NCI-H226 (cell line): Measurements from ENCODE around the gene CEP164.

Experiments used
- DNase-seq: peaks from one replicate; pipeline ENCODE4 v3.0.0-alpha.2; 2015

The CEP164 gene

DNA sequence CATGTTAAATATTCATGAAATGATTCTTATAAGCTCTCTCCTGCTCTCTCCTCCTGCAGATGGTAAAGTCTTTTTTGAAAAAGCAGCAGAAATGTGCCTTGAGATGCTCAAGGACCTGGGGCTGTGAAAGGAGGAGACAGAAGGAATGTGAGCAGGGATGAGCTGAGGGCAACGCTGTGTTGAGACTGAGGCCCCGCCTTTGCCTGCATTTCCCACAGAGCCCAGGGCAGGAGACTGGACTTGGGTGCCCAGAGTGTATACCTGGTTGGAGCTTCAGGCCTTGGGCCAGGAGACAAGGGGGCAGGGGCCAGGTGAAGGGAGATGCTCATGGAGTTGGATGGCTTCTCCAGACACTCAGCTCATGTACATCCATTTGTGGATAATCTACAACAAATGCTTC lies 39.2 kb downstream of the CEP164 start:
- DNase-seq: no peak

DNA sequence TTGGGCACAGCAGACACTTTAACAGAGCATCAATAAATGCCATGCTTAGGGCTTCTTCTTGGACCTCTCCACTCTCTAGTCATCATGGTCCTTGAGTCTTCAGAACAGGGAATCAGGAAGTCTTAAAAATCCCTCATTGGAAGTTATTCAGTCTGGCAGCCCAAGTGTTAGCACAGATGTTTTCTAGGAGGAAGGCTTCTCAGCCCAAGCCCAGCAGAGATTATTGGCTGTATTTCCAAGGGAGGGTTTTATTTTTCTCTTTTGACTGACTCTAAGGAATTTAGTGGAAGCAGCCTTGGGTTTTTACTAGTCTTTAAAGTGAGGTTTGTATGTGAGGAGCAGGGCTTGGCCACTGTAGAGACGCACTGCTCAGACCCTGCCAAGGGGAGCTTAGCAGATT lies 41.9 kb downstream of the CEP164 start:
- DNase-seq: no peak

DNA sequence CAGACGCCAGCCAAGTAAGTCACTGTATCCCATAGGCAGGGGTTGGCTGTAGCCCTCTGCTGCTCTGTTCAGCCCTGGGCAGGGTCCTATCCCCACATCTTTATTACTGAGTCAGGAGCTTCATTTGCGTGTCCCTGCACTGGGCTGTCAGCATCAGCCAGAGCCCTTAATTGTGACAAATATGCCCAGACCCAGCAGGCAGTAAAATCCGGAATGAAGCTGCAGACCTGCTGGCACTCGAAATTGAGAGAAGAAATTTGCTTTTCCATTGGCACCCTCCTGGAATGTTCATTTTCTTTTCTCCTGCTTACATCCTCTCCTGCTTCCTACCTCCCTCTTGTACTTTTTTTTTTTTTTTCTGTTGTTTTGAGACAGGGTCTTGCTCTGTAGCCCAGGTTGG lies 43.8 kb downstream of the CEP164 start:
- DNase-seq: no peak

DNA sequence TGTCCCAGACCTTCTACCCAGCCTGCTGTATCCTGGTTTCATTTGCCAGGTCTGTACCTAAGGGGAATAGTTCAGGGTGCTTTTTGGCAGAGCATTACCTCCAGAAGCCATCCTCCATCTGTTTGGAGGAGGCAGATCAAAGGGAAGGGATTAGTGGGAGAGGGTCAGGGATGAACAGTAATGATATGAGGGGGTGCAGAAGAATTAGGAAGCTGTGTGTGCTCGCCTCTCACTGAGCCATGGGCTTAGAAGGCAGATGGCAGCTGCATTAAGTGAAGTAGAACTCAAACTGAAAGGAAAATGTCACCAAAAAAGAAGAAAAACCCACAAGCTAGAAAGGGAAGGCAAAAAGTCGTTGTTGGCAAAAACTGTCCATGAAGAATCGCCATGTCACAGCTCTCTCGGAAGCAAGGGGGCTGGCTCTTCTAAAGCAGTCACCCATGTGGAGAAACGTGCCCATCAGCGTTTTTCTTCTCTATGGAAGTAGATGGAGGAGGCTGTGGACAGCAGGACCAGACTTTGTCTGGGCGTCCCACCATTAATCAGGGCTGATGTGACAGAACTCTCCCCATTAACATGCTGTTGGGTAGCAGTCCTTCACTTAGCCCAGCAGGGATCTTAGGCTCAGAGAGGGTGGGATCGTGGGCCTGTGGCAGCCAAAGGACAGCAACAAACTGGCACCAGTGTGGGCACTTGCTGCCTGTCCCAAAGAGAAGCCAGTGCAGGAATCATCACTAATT lies 46.8 kb downstream of the CEP164 start:
- DNase-seq: no peak

DNA sequence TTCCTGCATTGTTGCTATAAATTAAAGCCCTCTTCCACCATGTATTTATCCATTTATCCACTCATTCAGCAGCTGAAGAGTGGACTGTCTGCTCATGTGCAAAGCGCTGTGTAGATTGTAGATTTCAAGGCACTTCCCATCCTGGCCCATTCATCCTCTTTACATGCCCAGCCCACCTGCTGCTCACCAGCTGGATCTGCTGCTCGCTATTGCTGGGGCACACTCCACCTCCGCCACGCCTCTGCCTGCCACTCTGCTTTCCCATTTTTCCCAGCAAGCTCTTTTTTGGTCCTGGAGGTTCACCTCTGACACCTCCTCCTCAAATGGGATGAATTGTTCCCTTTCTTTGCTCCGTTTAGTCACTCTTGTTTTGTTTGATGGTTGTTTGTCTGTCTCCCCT lies 48.3 kb downstream of the CEP164 start:
- DNase-seq: no peak

DNA sequence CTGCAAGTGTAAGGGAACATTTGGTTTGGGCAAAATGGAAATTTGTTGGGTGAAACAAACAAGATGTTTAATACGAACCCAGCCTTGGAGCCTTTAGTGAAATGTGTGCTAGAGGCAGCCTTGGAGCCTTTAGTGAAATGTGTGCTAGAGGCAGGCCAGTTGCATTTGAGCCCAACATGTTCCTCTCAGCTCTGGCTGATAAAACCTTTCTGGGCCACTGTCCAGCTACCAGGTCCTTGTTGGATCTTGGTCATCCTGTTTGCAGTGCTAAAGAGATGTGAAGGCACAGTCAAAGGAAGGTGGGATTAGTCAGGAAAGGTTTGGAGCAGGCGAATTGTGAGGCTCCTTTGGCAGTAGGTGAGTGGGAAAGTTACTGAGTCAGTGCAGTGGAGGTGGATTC lies 48.9 kb downstream of the CEP164 start:
- no peak for DNase-seq

DNA sequence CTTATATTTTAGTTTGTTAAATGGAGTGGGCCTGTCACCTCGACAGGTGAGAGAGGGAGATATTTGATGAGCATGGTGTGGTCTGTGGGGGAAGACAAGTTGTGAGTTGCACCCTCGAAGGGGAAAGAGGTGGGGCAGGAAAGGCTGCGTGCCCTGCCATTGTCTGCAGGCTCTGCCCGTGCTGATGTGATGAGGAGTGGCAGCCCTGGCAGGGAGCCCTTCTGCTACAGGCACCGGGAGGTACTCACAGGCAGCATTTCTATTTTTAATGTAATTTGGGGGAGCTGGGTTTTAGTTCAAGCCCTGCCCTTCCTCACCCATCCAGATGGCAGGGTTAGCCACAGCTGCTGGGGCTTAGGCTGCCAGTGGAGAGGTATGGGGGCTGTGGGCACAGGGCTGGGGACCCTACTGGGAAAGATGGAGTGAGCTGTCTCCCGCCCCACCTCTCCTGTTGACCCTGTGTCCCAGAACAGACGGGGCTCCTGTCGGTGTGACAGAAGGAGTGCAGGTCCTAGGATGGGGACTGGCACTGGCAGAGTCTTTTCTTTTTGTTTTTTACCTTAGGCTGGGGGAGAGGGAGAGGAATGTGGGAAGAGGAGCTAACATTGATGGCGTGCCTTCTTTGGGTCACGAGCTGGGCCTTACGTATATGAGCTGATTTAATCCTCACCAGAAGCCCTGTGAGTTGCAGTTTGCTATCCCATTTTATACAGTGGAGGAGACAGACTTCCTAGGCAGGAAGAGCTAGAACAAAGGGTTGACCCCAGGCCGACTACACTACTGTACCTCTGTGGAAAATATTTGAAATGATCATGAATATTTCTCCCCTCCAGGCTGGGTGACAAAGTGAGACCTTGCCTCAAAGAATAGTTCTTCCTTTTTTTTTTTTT lies 51.6 kb downstream of the CEP164 start:
- DNase-seq: no peak

DNA sequence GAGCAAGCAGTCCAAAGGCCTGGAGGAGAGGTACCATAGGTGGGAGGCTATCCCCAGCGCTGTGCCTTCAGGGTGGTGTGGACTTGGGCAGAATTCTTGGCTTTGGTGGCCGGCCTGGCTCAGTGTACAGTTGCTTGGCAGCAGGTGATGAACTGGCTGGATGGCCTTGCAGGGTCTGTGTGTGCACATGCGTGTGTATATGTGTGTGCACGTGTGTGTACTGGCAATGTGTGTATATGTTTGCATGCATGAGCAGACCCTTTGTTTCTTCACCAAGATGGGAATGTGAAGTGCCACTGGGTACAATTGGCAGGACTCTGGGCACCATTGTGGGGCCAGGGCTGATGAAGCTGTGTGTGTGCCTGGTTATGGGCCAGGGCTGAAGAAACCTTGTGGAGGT lies 53.0 kb downstream of the CEP164 start:
- DNase-seq: no peak

DNA sequence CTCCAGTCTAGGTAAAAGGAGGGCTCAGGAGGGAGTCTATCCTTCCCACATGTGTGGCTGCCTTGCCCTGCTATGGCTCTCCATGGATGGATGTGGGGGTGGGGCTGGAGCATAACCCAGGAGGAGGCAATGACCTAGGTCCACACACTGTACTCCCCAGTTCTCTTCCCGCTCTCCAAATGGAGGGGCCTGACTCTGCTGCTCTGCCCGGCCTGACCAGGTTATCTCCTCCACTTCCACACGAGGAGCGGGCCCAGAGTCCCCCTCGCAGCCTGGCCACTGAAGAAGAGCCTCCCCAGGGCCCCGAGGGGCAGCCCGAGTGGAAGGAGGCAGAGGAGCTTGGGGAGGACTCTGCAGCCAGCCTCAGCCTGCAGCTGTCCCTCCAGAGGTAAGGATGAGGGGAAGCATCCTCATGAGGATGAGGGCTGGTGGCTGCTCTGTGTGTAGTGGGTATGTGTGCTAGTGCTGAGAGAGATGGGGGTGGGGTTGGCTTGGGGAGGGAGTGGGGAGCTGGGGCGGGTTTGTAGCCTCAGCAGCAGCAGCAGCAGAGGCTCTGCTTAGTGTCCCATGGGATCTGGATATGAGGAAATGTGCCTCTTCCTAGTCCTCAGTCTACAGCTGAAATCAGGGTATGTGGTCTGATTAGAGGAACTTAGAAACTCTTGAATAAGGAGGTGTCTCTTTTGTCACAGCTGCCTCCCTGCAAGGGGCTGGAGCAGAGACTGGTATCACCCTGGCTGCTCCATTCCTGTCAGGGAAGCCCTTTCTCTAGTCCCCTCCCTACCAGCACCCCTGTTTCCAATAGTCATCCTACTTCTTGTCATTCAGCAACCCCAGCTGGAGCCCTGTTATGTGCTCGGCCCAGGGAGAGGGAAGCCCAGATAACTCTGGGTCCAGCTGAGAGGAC lies 54.1 kb downstream of the CEP164 start:
- no peak for DNase-seq

DNA sequence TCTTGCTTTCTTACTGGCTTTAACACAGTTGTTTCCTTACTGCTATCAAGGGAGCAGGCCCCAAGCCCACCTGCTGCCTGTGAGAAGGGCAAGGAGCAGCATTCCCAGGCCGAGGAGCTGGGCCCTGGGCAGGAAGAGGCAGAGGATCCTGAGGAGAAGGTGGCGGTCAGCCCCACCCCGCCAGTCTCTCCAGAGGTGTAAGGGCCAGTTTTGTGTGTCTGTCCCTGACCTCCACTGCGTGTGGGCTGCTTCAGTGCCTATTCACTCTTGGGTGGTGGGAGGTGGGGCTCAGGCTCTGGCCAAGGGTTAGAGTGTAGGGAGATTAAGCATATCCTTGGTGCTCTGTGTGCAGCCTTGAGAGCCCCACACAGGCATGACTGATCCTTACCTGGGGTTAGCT lies 55.1 kb downstream of the CEP164 start:
- DNase-seq: no peak

DNA sequence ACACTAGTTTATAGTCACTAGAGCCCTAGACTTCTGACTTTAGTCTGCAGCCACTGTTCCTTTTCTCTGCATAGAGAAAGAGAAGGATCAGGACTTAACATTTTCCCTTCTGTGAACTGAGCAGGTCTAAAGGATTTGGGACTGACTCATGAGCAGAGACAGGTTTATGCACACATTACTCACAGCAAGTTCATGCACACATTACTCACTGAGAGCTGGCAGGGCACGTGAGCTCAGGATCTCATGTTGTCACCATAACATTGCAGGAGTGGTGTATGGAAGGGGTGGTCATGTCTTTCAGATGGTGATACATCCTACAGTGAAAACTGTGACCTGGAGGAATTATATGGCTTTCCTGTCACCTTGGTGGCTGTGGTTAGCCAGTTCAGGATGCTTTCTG lies 56.4 kb downstream of the CEP164 start:
- DNase-seq: peak; percentile 31

DNA sequence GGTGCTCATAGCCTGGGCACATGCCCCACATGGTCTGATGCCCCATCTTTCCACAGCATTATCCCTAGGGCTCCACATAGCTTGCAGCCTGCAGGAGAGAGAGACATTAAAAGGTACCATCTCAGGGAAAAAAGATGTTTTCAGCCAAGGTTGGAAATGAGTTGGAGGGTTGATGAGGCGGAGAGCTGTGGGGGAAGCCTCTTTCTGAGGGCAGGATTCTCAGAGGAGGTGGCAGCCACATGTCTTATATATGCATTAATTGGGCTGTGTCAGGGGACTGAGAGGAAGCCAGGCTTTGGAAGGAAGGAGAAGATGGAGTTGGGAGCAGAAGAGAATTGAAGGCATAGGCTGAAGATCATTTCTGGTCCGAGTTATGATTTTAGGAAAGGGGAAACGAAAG lies 57.8 kb downstream of the CEP164 start:
- DNase-seq: no peak

DNA sequence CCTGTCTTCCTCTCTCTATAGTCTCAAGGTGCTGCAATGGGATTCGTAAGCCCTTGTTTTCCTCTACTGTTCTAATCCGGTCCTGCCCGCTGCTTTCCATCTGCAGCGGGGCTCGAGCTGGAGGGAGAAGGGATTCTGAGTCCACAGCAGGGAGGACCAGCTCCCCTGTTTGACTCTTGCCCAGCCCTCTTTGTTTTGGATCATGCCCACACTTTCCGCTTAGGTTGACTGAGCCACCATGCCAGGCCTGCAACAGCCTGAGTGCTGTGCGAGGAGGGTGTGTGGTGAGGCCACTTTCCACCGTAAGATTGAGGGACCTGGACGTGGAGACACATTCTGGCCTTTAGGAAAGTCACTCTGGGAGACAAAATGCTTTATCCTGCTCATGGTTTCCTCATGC lies 58.3 kb downstream of the CEP164 start:
- DNase-seq: no peak

DNA sequence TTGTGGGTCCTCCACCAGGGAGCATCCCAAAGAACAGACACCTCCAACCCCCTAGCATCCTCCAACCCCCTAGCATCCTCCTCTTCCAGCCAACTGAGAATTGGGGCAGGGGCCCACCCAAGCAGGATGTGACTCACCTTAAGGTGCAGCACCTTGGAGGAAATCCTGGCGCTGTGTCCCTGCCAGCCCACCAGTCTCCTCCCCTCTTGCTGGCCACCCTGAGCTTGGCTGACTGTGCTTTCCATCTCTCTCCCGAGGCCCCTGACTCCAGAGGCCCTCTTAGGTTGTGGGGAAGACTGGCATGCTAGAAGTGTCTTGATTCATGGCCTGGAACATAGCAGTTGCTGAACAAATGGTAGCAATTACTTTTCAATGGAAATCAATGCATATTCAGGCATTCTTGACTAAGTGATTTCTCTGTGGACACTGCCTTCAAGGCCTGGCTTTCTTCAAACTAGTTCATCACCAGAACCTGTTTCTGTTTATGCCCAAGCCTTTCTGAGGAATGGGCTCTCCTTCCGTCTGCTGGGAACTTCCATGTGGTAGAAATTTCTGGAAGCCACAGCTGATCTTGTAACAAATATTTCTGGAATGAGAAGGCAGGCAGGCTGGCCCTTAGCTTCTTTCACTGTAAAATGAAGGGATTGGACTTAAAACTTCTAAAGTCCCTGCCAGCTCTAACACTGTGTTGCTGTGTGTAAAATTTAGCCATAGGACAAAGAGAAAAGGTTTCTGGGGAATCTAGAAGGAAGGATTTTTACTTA lies 60.5 kb downstream of the CEP164 start:
- no peak for DNase-seq

DNA sequence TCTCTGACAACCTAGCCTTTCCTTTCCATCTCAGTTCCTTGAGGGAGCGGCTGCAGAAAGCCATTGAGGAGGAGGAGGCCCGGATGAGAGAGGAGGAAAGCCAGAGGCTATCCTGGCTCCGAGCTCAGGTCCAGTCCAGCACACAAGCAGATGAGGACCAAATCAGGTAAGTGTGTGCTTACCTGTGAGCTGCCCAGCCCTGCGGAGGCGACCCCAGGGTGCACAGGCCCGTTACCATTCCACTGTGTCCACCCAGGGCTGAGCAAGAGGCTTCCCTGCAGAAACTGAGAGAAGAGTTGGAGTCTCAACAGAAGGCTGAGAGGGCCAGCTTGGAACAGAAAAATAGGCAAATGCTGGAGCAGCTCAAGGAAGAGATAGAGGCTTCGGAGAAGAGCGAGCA lies 63.1 kb downstream of the CEP164 start:
- DNase-seq: no peak

DNA sequence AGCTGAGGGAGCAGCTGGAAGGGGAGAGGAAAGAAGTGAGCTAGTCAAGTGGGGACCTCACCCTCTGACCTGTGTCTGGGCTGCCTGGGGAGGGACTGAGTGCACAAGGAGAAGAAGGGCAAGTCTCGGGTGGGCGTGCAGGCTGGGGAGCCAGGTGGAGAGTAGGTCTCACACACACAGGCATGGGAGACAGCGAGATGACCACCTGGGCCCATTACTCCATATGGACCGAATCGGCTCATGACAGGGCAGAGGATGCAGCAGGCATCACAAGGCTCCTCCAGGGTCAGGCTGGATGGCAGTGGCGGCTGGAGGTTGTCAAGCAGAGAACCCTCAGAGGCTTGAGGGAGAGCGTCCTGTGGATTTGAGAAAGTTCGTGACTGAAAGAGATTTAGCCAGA lies 63.5 kb downstream of the CEP164 start:
- DNase-seq: no peak

DNA sequence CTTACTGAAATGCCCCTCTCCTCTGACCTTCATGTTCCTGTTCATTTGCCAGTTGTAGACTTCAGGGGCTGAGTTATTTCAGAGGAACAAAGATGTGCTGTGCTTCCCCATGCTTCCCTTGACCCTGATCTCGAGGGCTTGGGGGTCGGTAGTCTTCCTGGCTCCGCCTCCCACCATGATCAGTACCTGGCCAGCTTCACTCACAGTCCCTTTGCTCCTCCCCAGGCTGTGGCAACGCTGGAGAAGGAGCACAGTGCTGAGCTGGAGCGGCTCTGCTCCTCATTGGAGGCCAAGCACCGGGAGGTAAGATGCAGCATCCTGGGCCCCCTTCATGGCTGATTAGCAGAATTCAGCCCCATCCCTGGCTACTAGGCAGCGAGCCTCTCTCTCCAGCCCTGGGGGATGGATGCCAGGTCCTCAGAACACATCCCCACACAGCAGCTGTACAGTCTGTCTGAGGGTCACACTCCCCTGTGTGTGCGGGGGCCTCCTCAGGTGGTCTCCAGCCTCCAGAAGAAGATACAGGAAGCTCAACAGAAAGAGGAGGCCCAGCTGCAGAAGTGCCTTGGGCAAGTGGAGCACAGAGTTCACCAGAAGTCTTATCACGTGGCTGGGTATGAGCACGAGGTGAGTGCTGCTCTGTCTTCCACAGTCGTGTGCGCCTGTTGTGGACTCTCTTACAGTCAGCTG lies 64.5 kb downstream of the CEP164 start:
- DNase-seq: no peak

DNA sequence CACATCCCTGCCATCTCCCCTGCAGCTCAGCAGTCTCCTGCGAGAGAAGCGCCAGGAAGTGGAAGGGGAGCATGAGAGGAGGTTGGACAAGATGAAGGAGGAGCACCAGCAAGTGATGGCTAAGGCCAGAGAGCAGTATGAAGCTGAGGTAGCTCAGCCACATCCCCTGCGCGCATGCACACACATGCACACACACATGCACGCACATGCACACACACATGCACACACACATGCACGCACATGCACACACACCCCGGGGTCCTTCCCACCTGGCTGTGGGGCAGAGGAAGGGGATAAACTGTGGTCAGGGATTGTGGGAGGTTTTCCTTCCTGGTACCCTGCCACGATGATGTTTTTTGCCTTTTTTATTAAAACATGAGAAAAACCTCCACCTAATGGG lies 65.3 kb downstream of the CEP164 start:
- no peak for DNase-seq

DNA sequence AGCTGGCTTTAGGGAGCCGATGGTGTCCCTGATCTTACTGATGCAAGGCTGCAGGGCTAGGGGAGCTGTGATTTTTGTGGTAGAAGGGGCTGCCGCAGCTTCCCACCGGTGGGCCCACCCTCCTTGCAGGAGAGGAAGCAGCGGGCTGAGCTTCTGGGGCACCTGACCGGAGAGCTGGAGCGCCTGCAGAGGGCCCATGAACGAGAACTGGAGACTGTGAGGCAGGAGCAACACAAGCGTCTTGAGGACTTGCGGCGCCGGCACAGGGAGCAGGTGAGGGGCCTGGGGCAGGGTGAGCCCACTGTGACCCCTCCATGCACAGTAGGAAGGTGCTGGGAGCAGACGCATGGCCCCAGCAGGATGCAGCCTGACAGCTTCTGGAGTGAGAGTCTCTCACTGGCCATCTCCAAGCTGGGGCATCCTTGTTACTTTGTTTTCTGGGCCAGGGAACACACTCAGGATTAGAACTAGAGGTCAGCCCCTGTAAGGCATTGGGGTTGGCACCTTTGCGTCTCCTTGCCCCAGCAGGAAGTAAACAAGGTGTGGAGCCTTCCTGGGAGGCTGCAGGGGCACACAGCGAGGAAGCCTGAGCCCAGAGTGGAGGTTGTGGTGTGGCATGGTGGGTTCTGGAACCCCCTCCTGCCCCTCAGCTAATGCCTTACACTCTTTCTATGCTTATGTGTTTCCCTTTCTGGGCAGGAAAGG lies 66.7 kb downstream of the CEP164 start:
- no peak for DNase-seq

DNA sequence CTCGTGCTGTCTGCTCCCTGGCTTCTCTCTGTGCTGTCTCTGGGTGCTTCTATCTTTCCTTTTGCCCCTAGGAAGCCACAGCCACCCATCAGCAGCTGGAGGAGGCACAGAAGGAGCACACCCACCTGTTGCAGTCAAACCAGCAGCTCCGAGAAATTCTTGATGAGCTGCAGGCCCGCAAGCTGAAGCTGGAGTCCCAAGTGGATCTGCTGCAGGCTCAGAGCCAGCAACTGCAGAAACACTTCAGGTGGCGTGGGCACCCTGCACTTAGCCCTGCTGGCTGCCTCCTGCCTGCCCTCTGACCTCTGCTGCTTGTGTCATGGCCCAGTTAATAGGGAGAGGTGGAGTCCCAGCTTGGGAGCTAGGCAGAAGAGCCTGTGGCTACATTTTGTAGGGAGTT lies 67.8 kb downstream of the CEP164 start:
- no peak for DNase-seq

DNA sequence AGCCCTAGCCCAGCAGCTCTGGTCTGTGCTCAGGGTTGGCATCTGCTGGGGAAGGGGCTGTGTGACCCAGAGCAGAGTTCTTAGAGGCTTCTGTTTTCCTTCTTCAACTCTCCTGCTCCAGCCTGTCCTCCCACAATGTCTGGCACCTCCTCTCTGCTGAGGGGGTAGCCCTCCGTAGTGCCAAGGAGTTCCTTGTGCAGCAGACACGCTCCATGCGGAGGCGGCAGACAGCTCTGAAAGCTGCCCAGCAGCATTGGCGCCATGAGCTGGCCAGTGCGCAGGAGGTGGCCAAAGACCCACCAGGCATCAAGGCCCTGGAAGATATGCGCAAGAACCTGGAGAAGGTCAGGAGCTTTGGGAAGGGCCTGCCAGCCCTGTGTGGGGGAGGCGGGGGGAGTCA lies 69.3 kb downstream of the CEP164 start:
- DNase-seq: no peak
